Activated CD8-positive, alpha-beta memory T cell treated with anti-CD3 and anti-CD28 coated beads for 24 hours (primary cell): ENCODE data around the gene ISL2.
A peak's percentile ranks its signal among the peaks of the same experiment; 100 is the strongest.

ENCODE experiments used
- DNase-seq: peaks from one replicate; pipeline ENCODE4 v3.0.0-alpha.2; 2020

The ISL2 gene

GRCh38 chr15:76343313-76343996 lies 6.9 kb downstream of the ISL2 start:
- no peak for DNase-seq

DNA sequence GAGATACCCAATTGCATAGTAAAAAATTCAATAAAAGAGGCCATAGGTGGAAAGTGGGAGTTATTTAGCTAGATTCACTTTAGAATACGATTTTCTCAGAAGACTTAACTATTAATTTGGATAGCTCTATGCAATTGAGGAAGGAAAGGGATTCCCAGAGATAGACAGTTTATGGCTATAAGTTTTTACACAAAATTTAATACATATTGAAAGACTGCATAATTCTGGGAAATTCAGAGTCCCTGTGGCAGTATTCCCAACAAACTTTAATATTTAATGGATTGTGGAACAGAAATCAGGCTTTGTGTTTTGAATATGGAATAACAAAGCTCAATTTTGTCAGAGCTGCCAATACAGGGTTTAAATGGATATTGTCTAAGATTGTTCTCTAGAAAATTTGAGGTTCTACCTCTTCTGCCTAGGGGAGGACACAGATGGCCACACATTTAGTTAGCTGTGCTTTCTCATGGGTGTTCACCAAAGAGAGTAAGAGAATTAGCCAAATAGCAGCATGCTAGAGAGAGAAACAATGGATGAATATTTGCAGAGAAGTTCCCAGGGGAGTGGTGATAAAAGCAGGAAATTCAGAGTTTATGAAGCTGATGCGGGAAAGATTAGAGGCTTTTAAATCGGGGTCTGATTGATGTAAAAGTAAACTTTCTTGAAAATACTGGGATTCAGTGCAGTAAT lies 8.5 kb downstream of the ISL2 start:
- DNase-seq, result no peak

GRCh38 chr15:76345583-76345879 lies 9.0 kb downstream of the ISL2 start:
- no peak for DNase-seq

DNA sequence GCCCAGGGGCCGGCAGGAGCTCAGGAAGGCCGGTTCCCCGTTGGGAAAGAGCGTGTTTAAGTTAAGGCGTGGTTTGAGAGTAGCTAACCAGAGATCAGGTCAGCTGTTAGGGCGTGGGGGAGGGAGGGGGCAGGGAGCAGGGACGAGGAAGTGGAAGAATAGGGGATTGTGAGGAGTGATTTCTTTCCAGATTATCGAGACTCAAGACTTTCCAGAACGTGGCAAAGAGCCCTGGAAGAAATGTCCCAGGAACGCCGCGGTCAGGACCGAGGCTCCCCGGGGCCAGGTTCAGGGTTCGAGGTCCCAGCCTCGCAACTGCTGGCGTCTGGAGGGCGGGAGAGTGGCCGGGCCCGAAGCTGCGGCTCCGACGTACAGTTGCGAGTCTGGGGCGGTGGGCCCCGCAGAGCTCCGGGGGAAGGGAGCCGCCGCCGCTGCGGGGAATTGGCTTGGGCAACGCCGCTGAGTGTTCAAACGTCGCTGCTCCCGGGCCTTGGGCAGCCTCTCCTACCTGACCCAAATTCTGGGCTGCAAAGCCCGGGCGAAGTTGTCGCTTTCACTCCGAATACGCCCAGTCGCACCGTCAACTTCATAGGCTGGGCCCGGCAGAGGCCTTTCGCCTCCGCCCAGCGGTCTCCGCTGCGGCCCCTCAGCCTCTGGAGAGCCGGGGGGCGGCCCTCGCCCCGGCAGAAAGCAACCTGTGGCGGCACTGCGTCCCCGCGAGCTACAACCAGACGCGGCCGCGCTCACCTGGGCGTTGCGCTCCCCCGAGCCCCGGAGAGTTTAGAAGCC lies 9.5 kb downstream of the ISL2 start:
- DNase-seq, result peak; percentile 68

- DNase-seq, result no peak
These were observed 10.3 kb downstream of the ISL2 start for GRCh38 chr15:76346669-76347481.

- DNase-seq, result no peak
These were observed 11.0 kb downstream of the ISL2 start for GRCh38 chr15:76347482-76348055.

- DNase-seq, result no peak
These were observed 12.9 kb downstream of the ISL2 start for GRCh38 chr15:76349301-76350070.

DNA sequence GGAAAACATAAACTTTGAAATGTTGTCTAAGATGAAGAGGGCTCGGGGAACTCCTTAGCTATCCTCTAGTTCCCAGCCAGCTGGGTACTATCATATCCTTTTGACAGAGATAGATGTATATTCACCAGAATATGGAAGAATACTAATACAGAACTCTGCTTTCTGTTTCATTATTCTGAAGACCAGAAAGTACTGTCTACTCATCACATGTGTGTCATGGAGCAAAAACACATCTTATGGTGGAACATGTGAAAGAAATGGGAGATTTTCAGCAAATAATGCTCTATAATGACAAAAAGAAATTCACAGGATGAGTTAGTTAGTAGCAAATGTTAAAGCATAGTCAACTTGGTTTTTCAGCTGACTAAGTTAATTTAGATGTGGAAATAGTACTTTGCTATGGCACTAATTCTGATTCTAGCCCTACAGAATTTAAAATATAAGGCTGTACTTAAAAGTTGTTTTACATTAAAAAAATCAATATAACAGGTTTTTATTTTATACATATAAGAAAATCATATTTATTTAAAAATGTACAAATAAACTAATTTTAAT lies 16.5 kb downstream of the ISL2 start:
- DNase-seq, result no peak

- DNase-seq, result no peak
These were observed 17.3 kb downstream of the ISL2 start for GRCh38 chr15:76353903-76354302.

GRCh38 chr15:76354823-76355440 lies 18.4 kb downstream of the ISL2 start:
- no peak for DNase-seq

GRCh38 chr15:76358453-76358852 lies 21.9 kb downstream of the ISL2 start:
- DNase-seq, result no peak

DNA sequence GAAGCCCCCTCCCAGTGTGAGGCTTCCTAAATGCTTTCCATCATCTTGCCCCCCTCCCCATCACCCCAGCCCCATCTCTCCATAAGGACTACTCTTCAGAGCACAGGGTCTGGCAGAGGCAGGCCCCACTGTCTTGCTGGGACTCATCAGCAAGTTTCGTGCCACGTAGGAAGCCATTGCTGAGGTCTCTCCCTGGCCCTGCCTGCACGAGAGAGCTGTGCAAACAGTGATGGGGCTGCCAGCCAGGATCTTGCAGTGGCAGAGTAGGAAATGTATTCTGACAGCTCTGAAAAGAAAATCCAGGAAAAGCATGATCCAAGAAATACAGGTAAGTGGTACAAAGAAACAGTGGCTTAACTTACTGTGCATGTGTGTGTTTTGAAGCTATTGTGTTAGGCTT lies 22.6 kb downstream of the ISL2 start:
- no peak for DNase-seq

DNA sequence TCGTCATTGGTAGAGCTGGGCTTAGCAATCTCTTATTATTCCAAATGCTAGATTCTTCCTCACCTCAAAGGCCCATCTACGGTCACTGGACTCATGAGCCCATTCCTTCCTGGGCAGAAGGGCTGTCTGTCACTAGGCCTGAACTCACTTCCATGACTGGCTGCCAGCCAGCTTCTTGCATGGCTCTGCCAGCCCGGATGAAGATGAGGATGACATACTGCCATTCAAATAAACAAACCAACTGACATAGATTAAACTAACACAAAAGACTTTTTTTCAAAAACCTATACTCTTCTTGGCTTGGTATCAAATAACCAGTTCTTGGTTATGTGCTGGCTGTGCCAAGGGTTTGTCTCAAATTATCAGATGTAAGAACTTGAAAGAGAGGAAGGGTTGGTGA lies 23.8 kb downstream of the ISL2 start:
- no peak for DNase-seq

DNA sequence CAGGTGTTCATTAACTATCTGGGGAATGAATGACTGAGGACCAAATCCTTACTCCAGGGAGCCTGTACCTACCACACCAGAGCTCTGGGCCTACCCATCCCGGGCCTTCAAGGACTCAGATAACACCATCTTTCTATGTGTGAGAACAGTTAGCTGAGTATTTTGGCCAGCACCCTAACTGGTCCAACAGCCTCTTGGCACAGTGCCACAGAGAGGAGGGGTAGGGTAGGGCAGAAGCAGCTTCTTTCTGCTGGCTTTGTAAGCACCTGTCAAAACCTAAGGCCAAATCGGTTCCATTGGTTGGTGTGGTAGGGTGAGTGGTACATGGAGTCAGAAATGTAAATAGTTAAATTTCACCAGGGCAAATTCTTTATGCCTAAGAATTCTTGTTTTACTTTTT lies 26.7 kb downstream of the ISL2 start:
- no peak for DNase-seq

- DNase-seq, result no peak
These were observed 30.1 kb downstream of the ISL2 start for GRCh38 chr15:76366714-76367113.

DNA sequence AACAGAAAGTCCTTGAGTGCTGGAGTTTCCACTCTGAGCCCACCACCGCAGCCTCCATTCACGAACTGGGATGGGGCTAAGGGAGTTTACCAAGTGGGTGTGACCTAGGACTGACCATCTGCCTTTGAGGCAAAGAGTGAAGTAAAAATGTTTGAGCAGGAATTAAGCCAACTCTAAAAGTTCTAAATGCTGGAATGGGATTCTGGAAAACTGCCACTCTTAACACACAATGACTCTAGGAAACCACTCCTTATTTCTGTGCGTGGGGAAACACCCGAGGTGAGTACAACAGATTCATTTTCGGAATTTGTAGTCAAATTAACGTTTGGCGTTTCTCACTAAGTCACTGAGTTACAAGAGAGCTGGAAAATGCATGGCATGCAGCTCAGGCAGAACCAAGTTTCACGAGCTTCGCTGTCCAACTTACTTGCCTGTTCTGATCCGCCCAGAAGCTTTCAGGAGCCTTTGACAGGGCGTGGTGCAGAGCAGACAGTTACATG lies 31.6 kb downstream of the ISL2 start:
- DNase-seq, result no peak

GRCh38 chr15:76376029-76376428 lies 39.5 kb downstream of the ISL2 start:
- DNase-seq, result no peak

GRCh38 chr15:76376816-76377215 lies 40.2 kb downstream of the ISL2 start:
- DNase-seq, result no peak

GRCh38 chr15:76377217-76377616 lies 40.6 kb downstream of the ISL2 start:
- DNase-seq, result no peak

GRCh38 chr15:76377751-76378150 lies 41.2 kb downstream of the ISL2 start:
- no peak for DNase-seq

- no peak for DNase-seq
These were observed 42.1 kb downstream of the ISL2 start for GRCh38 chr15:76378691-76379090.
